Neural progenitor cell (in vitro differentiated cells): ENCODE measurements around the gene MLN. TPM values are rescaled to one million over a fixed set of nuclear protein-coding genes. Genes with fewer than 3 reads are reported as not detected.

Experiments
- DNase-seq: peaks from one replicate; pipeline ENCODE4 v3.0.0-alpha.2; 2016; ENCODE audit warnings: low spot score
- H2AFZ ChIP-seq: fragments of 200-600 bp; sonication (generic); replicated peaks from 2 replicates; pipeline ENCODE4 v1.6.1; 2016; ENCODE audit warnings: antibody characterized with exemption
- H3F3A ChIP-seq: fragments of 200-600 bp; sonication (generic); 2 replicates; pipeline ENCODE4 v1.6.1; 2016; ENCODE audit warnings: antibody characterized with exemption, low read depth
- H3K27ac ChIP-seq: fragments of 200-600 bp; sonication (generic); 2 replicates; pipeline ENCODE4 v1.5.1; 2016; ENCODE audit warnings: mild to moderate bottlenecking
- H3K27me3 ChIP-seq: fragments of 200-600 bp; sonication (generic); 2 replicates; pipeline ENCODE4 v1.6.1; 2016; ENCODE audit warnings: mild to moderate bottlenecking, moderate library complexity
- H3K36me3 ChIP-seq: fragments of 200-600 bp; sonication (generic); 2 replicates; pipeline ENCODE4 v1.5.1; 2016
- H3K4me1 ChIP-seq: fragments of 200-600 bp; sonication (generic); 2 replicates; pipeline ENCODE4 v1.6.1; 2016; ENCODE audit warnings: mixed run types
- H3K4me2 ChIP-seq: fragments of 200-600 bp; sonication (generic); 2 replicates; pipeline ENCODE4 v1.6.1; 2016
- H3K4me3 ChIP-seq: fragments of 200-600 bp; sonication (generic); 2 replicates; pipeline ENCODE4 v1.5.1; 2016
- H3K79me2 ChIP-seq: fragments of 200-600 bp; sonication (generic); 2 replicates; pipeline ENCODE4 v1.6.1; 2016; ENCODE audit warnings: low read depth
- H3K9ac ChIP-seq: fragments of 200-600 bp; sonication (generic); 2 replicates; pipeline ENCODE4 v1.6.1; 2016
- H3K9me3 ChIP-seq: fragments of 200-600 bp; sonication (generic); 2 replicates; pipeline ENCODE4 v1.5.1; 2016; ENCODE audit warnings: low read depth
- H4K20me1 ChIP-seq: fragments of 200-600 bp; sonication (generic); 2 replicates; pipeline ENCODE4 v1.6.1; 2016; ENCODE audit warnings: low read depth
- H3K27ac Mint-ChIP-seq: 3 replicates; pipeline ENCODE4 v1.8.0; 2021; ENCODE audit warnings: mixed read lengths
- H3K27me3 Mint-ChIP-seq: 2 replicates; pipeline ENCODE4 v1.8.0; 2022; ENCODE audit warnings: low read depth, mild to moderate bottlenecking, inconsistent platforms, moderate library complexity, mixed read lengths; ENCODE audit not compliant: insufficient read depth
- H3K36me3 Mint-ChIP-seq: 3 replicates; pipeline ENCODE4 v1.8.0; 2021; ENCODE audit warnings: mixed read lengths
- H3K4me1 Mint-ChIP-seq: 3 replicates; pipeline ENCODE4 v1.8.0; 2021; ENCODE audit warnings: mixed read lengths
- H3K4me3 Mint-ChIP-seq: 3 replicates; pipeline ENCODE4 v1.8.0; 2021; ENCODE audit warnings: mild to moderate bottlenecking, moderate library complexity, mixed read lengths
- H3K9me3 Mint-ChIP-seq: 3 replicates; pipeline ENCODE4 v1.8.0; 2020; ENCODE audit warnings: mixed read lengths
- CTCF ChIP-seq: fragments of 200-600 bp; sonication (generic); IDR thresholded peaks from 2 replicates; pipeline ENCODE4 v1.5.1; 2017; ENCODE audit warnings: antibody characterized with exemption, mild to moderate bottlenecking
- EZH2 ChIP-seq: fragments of 200-600 bp; sonication (generic); IDR thresholded peaks from 2 replicates; pipeline ENCODE4 v1.6.1; 2017; ENCODE audit warnings: antibody characterized with exemption, mild to moderate bottlenecking, moderate library complexity
- EZH2phosphoT487 ChIP-seq: fragments of 200-600 bp; sonication (generic); IDR thresholded peaks from 2 replicates; pipeline ENCODE4 v1.6.1; 2017; ENCODE audit warnings: antibody characterized with exemption
- total RNA-seq: library from RNA; depleted of rRNA; stranded (reverse); fragments of >200 nt; gene quantifications from 2 replicates; pipeline ENCODE4 v1.2.3, GENCODE V29; 2015; ENCODE audit warnings: low replicate concordance

MLN gene
- total RNA-seq, 1 donor from 2014 or later: not detected

GRCh38 chr6:33747823-33748222 is 56.0 kb downstream of the MLN start:
- H3K4me2 ChIP-seq: peak overlapping the region; percentile 66
- H3K27ac ChIP-seq: no peak overlapping the region
- H3K36me3 Mint-ChIP-seq: no peaks in the 10 kb centered on the region
- no peak overlapping the region for H3K9ac ChIP-seq
- H3K4me3 Mint-ChIP-seq: peak overlapping the region; percentile 38
- no peaks in the 10 kb centered on the region for H3K9me3 ChIP-seq
- DNase-seq: no peak
- no peaks in the 10 kb centered on the region for H3K27me3 ChIP-seq
- no peak overlapping the region for H2AFZ ChIP-seq
- H3K4me1 ChIP-seq: peaks cover 75% of the 10 kb centered on the region
- H3K4me1 Mint-ChIP-seq: peaks cover 72% of the 10 kb centered on the region
- H4K20me1 ChIP-seq: no peaks in the 10 kb centered on the region
- H3K27me3 Mint-ChIP-seq: peaks cover 14% of the 10 kb centered on the region
- H3K4me3 ChIP-seq: no peak overlapping the region
- no peak for TF ChIP-seq EZH2
- TF ChIP-seq CTCF: no peak
- TF ChIP-seq EZH2phosphoT487: no peak
- H3K27ac Mint-ChIP-seq: peak overlapping the region; percentile 63
- no peaks in the 10 kb centered on the region for H3K36me3 ChIP-seq
- H3K9me3 Mint-ChIP-seq: no peaks in the 10 kb centered on the region
- no peaks in the 10 kb centered on the region for H3K79me2 ChIP-seq
- peaks cover 38% of the 10 kb centered on the region for H3F3A ChIP-seq

DNA sequence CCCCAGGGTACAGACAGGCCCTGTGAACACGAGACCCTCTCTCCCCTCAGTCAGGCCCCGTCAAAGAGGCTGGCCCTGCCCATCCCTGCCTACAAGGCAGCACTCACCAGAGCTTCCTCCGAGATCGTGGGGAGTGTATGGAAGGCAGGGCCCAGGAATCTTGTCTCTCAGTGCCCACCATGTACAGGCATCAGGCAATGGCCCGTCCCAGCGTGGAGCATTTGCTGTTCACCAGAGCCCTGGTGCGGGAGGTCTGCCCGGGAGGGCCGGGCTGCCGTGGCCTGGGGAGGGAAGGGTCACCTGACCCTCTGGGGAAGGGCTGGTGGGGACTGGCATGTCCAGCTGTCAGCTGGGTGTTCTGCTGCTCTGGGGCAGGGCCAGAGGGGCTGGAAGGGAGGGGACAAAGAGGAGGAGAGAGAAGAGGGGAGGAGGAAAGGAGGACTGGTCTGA is 57.1 kb downstream of the MLN start, which contains the start of gene IP6K3:
Gene IP6K3 (minus strand): TSS at position 255 of the 450 bp plus-strand sequence. CDS start 11,429 bp downstream, outside the sequence.
- H3K4me3 Mint-ChIP-seq: peak within 1 kb of the TSS; percentile 38
- peak; percentile 59 for DNase-seq
- peaks cover 69% of the 10 kb centered on the region for H3K4me1 Mint-ChIP-seq
- H3K36me3 ChIP-seq: no peaks in the 10 kb centered on the region
- H3K4me3 ChIP-seq: peak within 1 kb of the TSS; percentile 17
- H3F3A ChIP-seq: peaks cover 28% of the 10 kb centered on the region
- H3K27ac Mint-ChIP-seq: peak within 1 kb of the TSS; percentile 61
- no peaks in the 10 kb centered on the region for H3K27me3 ChIP-seq
- peak within 1 kb of the TSS; percentile 66 for H3K4me2 ChIP-seq
- TF ChIP-seq EZH2: no peak
- no peak for TF ChIP-seq EZH2phosphoT487
- no peak for TF ChIP-seq CTCF
- peak within 1 kb of the TSS; percentile 65 for H3K27ac ChIP-seq
- H3K9ac ChIP-seq: no peak within 1 kb of the TSS
- H3K9me3 ChIP-seq: no peaks in the 10 kb centered on the region
- no peaks in the 10 kb centered on the region for H4K20me1 ChIP-seq
- H2AFZ ChIP-seq: peak within 1 kb of the TSS; percentile 18
- H3K4me1 ChIP-seq: peaks cover 65% of the 10 kb centered on the region
- no peaks in the 10 kb centered on the region for H3K9me3 Mint-ChIP-seq
- H3K36me3 Mint-ChIP-seq: no peaks in the 10 kb centered on the region
- no peaks in the 10 kb centered on the region for H3K79me2 ChIP-seq
- H3K27me3 Mint-ChIP-seq: peaks cover 14% of the 10 kb centered on the region

DNA sequence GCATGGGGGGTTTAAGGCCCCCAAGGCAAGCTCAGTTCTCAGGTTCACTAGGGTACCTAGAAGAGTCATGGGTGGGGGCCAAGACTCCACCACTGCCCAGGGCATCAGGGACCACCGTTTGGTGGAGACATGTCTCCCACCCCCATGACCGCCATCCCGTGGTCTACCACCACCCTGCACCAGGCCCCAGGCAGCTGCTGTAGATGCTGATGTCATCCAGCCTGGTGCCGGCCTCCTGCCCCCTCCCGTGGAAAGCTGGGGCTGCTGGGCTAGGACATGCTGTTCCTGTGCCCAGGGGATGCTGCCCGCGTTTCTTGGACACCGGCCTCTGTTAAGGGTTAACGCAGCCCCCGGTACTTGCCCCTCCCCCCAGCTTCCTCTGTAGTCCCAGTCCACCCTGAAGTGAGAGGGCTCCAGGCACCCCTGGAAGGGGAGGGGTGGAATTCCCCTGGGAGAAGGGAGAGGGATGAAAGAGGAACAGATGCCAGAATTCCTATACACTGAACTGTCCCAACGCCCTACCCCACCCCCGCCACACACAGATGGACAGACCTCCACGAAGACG is 57.7 kb downstream of the MLN start:
- Histone ChIP-seq H4K20me1 (no peaks in the 10 kb centered on the region), H3K27me3 (no peaks in the 10 kb centered on the region), H3K4me3 (no peak overlapping the region), H3K27ac (no peak overlapping the region), H3K4me2 (peak overlapping the region; percentile 66), H3K9me3 (no peaks in the 10 kb centered on the region), H2AFZ (peak overlapping the region; percentile 18), H3K4me1 (peaks cover 62% of the 10 kb centered on the region), H3F3A (peaks cover 28% of the 10 kb centered on the region), H3K9ac (no peak overlapping the region), H3K79me2 (no peaks in the 10 kb centered on the region), H3K36me3 (no peaks in the 10 kb centered on the region)
- Mint-ChIP-seq H3K27ac (no peak overlapping the region), H3K4me1 (peaks cover 65% of the 10 kb centered on the region), H3K36me3 (no peaks in the 10 kb centered on the region), H3K4me3 (no peak overlapping the region), H3K9me3 (no peaks in the 10 kb centered on the region), H3K27me3 (peaks cover 14% of the 10 kb centered on the region)
- DNase-seq: peak; percentile 57
- TF ChIP-seq EZH2phosphoT487: no peak
- TF ChIP-seq EZH2: no peak
- no peak for TF ChIP-seq CTCF
